Neutrophil (primary cell): ENCODE results near the gene NPEPL1.

ENCODE experiments used
- H3K27ac ChIP-seq: fragments of 200-600 bp; sonication (generic); 2 replicates; pipeline ENCODE4 v1.5.1; 2016; ENCODE audit warnings: mild to moderate bottlenecking, moderate library complexity
- H3K27me3 ChIP-seq: fragments of 200-600 bp; sonication (generic); 2 replicates; pipeline ENCODE4 v1.6.0; 2016; ENCODE audit warnings: mild to moderate bottlenecking
- H3K36me3 ChIP-seq: fragments of 200-600 bp; sonication (generic); 2 replicates; pipeline ENCODE4 v1.5.1; 2017
- H3K4me1 ChIP-seq, 2 experiments: fragments of 200-600 bp in 1 of 2; sonication (generic) in 1 of 2; 1 replicate in 1 of 2; 2 replicates in 1 of 2; pipeline versions ENCODE4 v1.5.1 to v1.6.1; 2013 to 2016; ENCODE audit warnings: low read depth in 1 of 2, low read length in 1 of 2, mild to moderate bottlenecking in 1 of 2, moderate library complexity in 1 of 2; ENCODE audit not compliant: control insufficient read depth in 1 of 2, insufficient read depth in 1 of 2
- H3K4me3 ChIP-seq, 2 experiments: fragments of 200-600 bp in 1 of 2; sonication (generic) in 1 of 2; 1 replicate in 1 of 2; 2 replicates in 1 of 2; pipeline ENCODE4 v1.5.1; 2013 to 2016; ENCODE audit warnings: low read depth in 1 of 2, low read length in 1 of 2, mild to moderate bottlenecking in 1 of 2, moderate library complexity in 1 of 2
- H3K9me3 ChIP-seq: fragments of 200-600 bp; sonication (generic); 2 replicates; pipeline ENCODE4 v1.5.1; 2016
- TF ChIP-seq, protein P1 (sequence below): fragments of 200-600 bp; sonication (generic); IDR thresholded peaks from 2 replicates; pipeline ENCODE4 v1.5.1; 2016; ENCODE audit warnings: antibody characterized with exemption

The NPEPL1 gene

DNA sequence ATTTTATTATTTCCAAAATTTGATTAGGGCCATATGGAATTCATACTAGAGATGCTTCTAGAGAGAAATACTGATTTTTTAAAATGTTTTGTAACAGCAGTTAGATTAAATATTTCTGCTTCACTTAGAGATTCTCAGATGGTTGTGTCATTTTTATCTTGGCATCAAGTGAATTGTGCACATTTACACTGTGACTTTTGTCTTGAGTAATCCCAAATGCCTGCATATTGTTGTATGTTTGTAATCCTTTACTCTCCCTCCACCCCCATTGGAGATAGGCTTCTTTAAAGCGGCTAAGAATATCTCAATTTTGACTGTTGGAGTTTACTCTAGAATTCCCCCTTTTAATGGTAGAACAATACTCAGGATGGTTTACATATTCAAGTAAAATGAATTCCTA, 22.5 kb upstream of the NPEPL1 start:
- Histone ChIP-seq H3K4me1 (no peaks in the 10 kb centered on the region), H3K27me3 (no peaks in the 10 kb centered on the region), H3K27ac (no peak overlapping the region), H3K4me3 (no peak overlapping the region), H3K36me3 (peaks cover 83% of the 10 kb centered on the region), H3K9me3 (no peaks in the 10 kb centered on the region)
- TF ChIP-seq, protein P1, sequence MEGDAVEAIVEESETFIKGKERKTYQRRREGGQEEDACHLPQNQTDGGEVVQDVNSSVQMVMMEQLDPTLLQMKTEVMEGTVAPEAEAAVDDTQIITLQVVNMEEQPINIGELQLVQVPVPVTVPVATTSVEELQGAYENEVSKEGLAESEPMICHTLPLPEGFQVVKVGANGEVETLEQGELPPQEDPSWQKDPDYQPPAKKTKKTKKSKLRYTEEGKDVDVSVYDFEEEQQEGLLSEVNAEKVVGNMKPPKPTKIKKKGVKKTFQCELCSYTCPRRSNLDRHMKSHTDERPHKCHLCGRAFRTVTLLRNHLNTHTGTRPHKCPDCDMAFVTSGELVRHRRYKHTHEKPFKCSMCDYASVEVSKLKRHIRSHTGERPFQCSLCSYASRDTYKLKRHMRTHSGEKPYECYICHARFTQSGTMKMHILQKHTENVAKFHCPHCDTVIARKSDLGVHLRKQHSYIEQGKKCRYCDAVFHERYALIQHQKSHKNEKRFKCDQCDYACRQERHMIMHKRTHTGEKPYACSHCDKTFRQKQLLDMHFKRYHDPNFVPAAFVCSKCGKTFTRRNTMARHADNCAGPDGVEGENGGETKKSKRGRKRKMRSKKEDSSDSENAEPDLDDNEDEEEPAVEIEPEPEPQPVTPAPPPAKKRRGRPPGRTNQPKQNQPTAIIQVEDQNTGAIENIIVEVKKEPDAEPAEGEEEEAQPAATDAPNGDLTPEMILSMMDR, result no peak

DNA sequence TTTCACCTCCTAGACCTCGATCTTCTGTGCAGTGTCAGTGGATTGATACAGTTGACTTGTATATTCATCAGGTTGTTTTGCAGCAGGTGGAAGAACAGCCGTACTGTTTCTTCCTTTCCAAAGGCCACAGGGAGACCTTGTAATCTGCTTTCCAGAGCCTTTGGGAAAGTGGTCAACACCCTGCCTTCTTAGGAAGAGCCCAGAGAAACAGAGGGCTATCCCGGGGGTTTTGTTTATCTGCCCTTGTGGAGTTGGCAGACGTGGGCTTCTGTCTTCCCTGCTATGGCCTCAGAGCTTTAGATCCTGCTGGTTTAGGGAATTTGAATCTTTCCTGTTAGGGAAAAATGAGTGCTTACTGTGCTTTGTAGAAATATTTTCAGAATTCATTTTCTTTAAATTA, 21.9 kb upstream of the NPEPL1 start:
- H3K27ac ChIP-seq, result no peak overlapping the region
- H3K4me3 ChIP-seq, result no peak overlapping the region
- TF ChIP-seq, protein P1, result no peak
- H3K4me1 ChIP-seq, result no peaks in the 10 kb centered on the region
- H3K27me3 ChIP-seq, result no peaks in the 10 kb centered on the region
- H3K36me3 ChIP-seq, result peaks cover 84% of the 10 kb centered on the region
- H3K9me3 ChIP-seq, result no peaks in the 10 kb centered on the region

DNA sequence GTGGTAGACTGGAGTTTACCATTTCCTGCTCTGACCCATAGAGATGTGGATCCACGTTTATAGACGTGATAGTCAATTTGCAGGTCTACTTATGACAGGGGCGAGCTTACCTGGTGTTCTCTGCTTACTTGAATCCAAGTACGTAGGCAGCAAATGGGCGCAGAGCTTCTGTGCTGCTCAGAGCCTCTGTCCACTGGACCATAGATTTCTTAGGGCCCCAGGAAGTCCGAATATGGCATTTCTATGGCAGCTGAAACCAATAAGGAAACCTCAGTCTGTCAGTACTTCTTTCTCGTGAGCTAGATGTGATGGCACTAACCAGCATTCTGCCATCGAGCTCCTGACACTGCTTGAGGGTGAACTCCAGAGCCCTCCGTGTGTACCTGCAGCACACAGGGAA, 19.5 kb upstream of the NPEPL1 start:
- Histone ChIP-seq H3K27ac (no peak overlapping the region), H3K9me3 (no peaks in the 10 kb centered on the region), H3K36me3 (peaks cover 92% of the 10 kb centered on the region), H3K4me1 (no peaks in the 10 kb centered on the region), H3K4me3 (no peak overlapping the region), H3K27me3 (no peaks in the 10 kb centered on the region)
- TF ChIP-seq, protein P1, result no peak

DNA sequence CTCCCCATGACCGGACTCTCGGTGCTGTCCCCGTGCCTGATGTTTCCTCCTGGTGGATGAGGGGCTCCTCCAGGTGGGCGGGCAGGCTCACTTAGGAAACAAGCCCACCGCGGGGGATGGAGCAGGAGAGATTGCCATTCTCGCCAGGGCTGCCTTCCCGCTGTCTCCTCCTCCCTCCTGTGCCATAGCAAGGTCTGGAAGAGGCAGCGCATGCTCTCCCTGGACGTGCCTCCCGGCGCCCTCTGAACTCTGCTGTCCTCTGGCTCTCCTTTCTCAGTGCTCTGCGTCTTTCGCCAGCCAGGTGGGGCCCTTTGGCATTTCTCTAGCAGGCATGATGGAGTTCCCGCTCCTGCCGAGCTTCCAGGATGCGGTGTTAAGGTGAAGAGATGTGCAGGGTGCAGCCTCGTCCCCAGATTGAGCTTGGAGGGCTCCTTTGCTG, 17.4 kb upstream of the NPEPL1 start:
- TF ChIP-seq, protein P1, result no peak
- Histone ChIP-seq H3K9me3 (no peaks in the 10 kb centered on the region), H3K36me3 (peaks cover 82% of the 10 kb centered on the region), H3K4me3 (no peak overlapping the region), H3K27me3 (no peaks in the 10 kb centered on the region), H3K27ac (no peak overlapping the region), H3K4me1 (no peaks in the 10 kb centered on the region)

DNA sequence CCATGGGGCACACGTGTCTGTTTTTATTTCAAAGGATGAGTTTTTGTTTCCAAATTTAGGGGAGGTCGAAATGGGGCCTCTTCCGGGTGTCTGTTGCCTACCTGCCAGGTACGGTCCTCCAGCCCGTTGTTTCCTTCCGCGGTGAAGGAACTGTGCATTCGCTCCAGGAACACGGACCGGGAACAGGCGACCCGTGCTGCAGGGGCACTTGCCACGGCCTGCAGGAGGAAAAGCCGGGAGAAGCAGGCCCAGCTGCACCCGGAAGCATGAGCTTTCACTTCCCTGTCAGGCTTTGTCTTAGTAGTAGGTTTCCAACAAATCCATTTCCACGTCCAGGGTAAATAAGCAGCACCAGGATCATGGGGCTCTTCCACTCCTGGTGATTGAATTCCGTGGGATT, 17.0 kb upstream of the NPEPL1 start:
- H3K4me3 ChIP-seq, result no peak overlapping the region
- no peaks in the 10 kb centered on the region for H3K4me1 ChIP-seq
- H3K36me3 ChIP-seq, result peaks cover 82% of the 10 kb centered on the region
- H3K9me3 ChIP-seq, result no peaks in the 10 kb centered on the region
- no peak overlapping the region for H3K27ac ChIP-seq
- TF ChIP-seq, protein P1, result no peak
- H3K27me3 ChIP-seq, result no peaks in the 10 kb centered on the region

DNA sequence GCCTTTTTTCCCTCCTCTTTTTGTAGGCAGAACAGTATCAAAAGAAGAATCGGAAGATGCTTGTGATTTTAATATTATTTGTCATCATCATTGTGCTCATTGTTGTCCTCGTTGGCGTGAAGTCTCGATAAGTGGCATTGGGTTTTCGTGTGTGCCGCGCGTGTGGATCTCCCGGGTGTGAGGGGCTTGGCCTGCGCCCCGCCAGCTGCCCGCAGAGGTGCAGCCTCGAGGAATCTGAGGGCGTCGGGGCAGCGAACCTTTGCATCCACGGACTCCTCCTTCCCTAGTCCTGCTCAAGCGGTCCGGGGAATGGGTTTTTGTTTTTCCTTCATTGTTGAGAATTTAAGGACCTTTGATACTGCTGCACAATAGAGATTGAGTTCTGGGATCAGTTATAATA, 16.4 kb upstream of the NPEPL1 start:
- Histone ChIP-seq H3K36me3 (peaks cover 82% of the 10 kb centered on the region), H3K4me3 (no peak overlapping the region), H3K9me3 (no peaks in the 10 kb centered on the region), H3K27me3 (no peaks in the 10 kb centered on the region), H3K4me1 (no peaks in the 10 kb centered on the region), H3K27ac (no peak overlapping the region)
- TF ChIP-seq, protein P1, result no peak
